Activated naive CD8-positive, alpha-beta T cell treated with anti-CD3 and anti-CD28 coated beads, Interleukin-2, amount 50 U/mL, for 16 hours (primary cell): Measurements from ENCODE around the gene ZNF300.
"Not testable (repeated sequence)": the region's sequence is repeated elsewhere in the genome, so short reads cannot be mapped to it uniquely, and the experiment has no call there.

Experiments
- DNase-seq: peaks from one replicate; pipeline ENCODE4 v3.0.0-alpha.2; 2020; ENCODE audit warnings: low read depth, low spot score

Gene ZNF300

GRCh38 chr5:150904479-150905311 lies at the start of gene ZNF300:
TSS of gene ZNF300 (minus strand) at chr5:150904980. CDS start at chr5:150903155, 1,825 bp downstream.
- DNase-seq, result peak; percentile 25

- no peak for DNase-seq
Observed at GRCh38 chr5:150948539-150948938, 43.8 kb upstream of the ZNF300 start.

GRCh38 chr5:150946351-150946905 lies 41.6 kb upstream of the ZNF300 start:
- DNase-seq, result no peak

GRCh38 chr5:150945947-150946346 lies 41.2 kb upstream of the ZNF300 start:
- no peak for DNase-seq

- no peak for DNase-seq
Observed at GRCh38 chr5:150945486-150945885, 40.7 kb upstream of the ZNF300 start.

GRCh38 chr5:150931368-150931965 lies 26.7 kb upstream of the ZNF300 start:
- DNase-seq, result no peak

- DNase-seq, result no peak
Observed at GRCh38 chr5:150918613-150919012, 13.8 kb upstream of the ZNF300 start.

GRCh38 chr5:150912312-150912814 lies 7.6 kb upstream of the ZNF300 start:
- no peak for DNase-seq

- no peak for DNase-seq
Observed at GRCh38 chr5:150905312-150905683, 518 bp upstream of the ZNF300 start.

GRCh38 chr5:150901446-150901845 lies 3.3 kb downstream of the ZNF300 start:
- DNase-seq, result no peak

GRCh38 chr5:150895431-150896428 lies 9.1 kb downstream of the ZNF300 start:
- no peak for DNase-seq

- DNase-seq, result no peak
Observed at GRCh38 chr5:150879358-150879757, 25.4 kb downstream of the ZNF300 start.

GRCh38 chr5:150862070-150862469 lies 42.7 kb downstream of the ZNF300 start:
- no peak for DNase-seq

GRCh38 chr5:150860246-150860821 lies 44.4 kb downstream of the ZNF300 start:
- no peak for DNase-seq

- not testable (repeated sequence) for DNase-seq
Observed at GRCh38 chr5:150856700-150857099, 48.1 kb downstream of the ZNF300 start.

GRCh38 chr5:150853561-150853960 lies 51.2 kb downstream of the ZNF300 start:
- no peak for DNase-seq

- no peak for DNase-seq
Observed at GRCh38 chr5:150851039-150851438, 53.7 kb downstream of the ZNF300 start.

- DNase-seq, result no peak
Observed at GRCh38 chr5:150848271-150848670, 56.5 kb downstream of the ZNF300 start.

- no peak for DNase-seq
Observed at GRCh38 chr5:150847334-150847695, 57.5 kb downstream of the ZNF300 start.

GRCh38 chr5:150846654-150847333 lies 58.0 kb downstream of the ZNF300 start:
- peak; percentile 24 for DNase-seq

GRCh38 chr5:150846308-150846653 lies 58.5 kb downstream of the ZNF300 start, which contains the start of gene IRGM:
TSS of gene IRGM (plus strand) at chr5:150846521. CDS start at chr5:150848124, 1,603 bp downstream.
- not testable (repeated sequence) for DNase-seq
